Measurements from ENCODE around the gene SLC25A43.
A peak's percentile ranks its signal among the peaks of the same experiment; 100 is the strongest.

- TF ChIP-seq POLR2A (conservative IDR thresholded peaks at IDR 0.05) (no peak; the same call in 1 of the 2 replicates), TAF1 (IDR thresholded peaks at IDR 0.05; ENCODE audit: control insufficient read depth, extremely low read depth, insufficient read depth, low read length, severe bottlenecking) (no peak), NFIC (IDR thresholded peaks at IDR 0.05) (no peak), ELK1 (CRISPR knock-in tag; IDR thresholded peaks at IDR 0.05) (no peak), BCLAF1 (IDR thresholded peaks at IDR 0.05; ENCODE audit: borderline replicate concordance in 1 of 2, control insufficient read depth in 1 of 2, low read depth in 2 of 2, low read length in 1 of 2) (no peak), EWSR1 (IDR thresholded peaks at IDR 0.05; ENCODE audit: borderline replicate concordance, low read depth, partially characterized antibody) (no peak), ATF6 (CRISPR knock-in tag; IDR thresholded peaks at IDR 0.05) (0 out of 2 replicates have a peak, but pooled peaks have one; percentile 58), RCOR1 (IDR thresholded peaks at IDR 0.05; ENCODE audit: borderline replicate concordance in 1 of 2, low read depth in 2 of 2, low read length in 2 of 2) (no peak), GATAD2B (IDR thresholded peaks at IDR 0.05; ENCODE audit: borderline replicate concordance) (no peak)
Observed at GRCh38 chrX:119482481-119483480, 83.6 kb downstream of the SLC25A43 start.
